ENCODE data around the gene RYR3. TPM values are rescaled to one million over a fixed set of nuclear protein-coding genes. Genes with fewer than 3 reads are reported as not detected.

The RYR3 gene
- total and polyA plus RNA-seq, 2 donors (not counting 1 experiment from before 2014, with no cell fraction given), result 0.17 TPM; not detected in 1

DNA sequence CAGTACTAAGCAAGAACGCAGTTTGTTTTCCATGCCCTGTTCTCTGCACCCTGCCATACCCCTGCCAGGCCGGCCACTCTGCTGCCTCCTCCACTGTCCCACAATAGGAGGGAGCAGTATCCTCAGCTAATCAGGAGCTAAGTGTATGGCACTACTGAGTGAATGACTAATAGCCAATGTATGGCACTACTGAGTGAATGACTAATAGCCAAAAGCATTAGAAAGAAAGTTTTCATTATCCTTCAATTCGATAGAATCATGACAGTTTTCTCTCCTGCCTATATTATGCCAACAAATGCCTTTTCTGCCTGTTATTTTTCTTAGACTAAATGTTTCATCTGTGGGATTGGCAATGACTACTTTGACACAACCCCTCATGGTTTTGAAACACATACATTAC is 550.0 kb downstream of the RYR3 start:
- Histone ChIP-seq H3K27ac (ENCODE audit: insufficient read depth, low read length) (no peak overlapping the region), H4K20me1 (ENCODE audit: control insufficient read depth, extremely low read depth, insufficient read depth, low read length) (no peaks in the 10 kb centered on the region), H3K4me1 (ENCODE audit: control insufficient read depth, extremely low read depth, insufficient read depth, low read length) (no peaks in the 10 kb centered on the region), H3K4me2 (ENCODE audit: extremely low read depth, insufficient read depth, low read length) (no peak overlapping the region), H3K36me3 (ENCODE audit: control insufficient read depth, insufficient read depth, low read length) (no peaks in the 10 kb centered on the region), H2AFZ (ENCODE audit: low read length) (no peak overlapping the region), H3K27me3 (ENCODE audit: control insufficient read depth, insufficient read depth, low read length) (no peaks in the 10 kb centered on the region), H3K9ac (ENCODE audit: insufficient read depth, low read length) (no peak overlapping the region), H3K9me3 (ENCODE audit: control insufficient read depth, insufficient read depth, low read depth, low read length) (no peaks in the 10 kb centered on the region), H3K4me3 (replicated peaks in 1 of 4; ENCODE audit: control extremely low read depth in 1 of 4, insufficient read depth in 1 of 4, low read depth in 3 of 4, low read length in 4 of 4) (no peak overlapping the region), H3K79me2 (ENCODE audit: control insufficient read depth, insufficient read depth, low read length) (no peaks in the 10 kb centered on the region)
- TF ChIP-seq EZH2 (IDR thresholded peaks at IDR 0.05; ENCODE audit: low read length, missing control alignments), result no peak
- TF ChIP-seq, protein P1, sequence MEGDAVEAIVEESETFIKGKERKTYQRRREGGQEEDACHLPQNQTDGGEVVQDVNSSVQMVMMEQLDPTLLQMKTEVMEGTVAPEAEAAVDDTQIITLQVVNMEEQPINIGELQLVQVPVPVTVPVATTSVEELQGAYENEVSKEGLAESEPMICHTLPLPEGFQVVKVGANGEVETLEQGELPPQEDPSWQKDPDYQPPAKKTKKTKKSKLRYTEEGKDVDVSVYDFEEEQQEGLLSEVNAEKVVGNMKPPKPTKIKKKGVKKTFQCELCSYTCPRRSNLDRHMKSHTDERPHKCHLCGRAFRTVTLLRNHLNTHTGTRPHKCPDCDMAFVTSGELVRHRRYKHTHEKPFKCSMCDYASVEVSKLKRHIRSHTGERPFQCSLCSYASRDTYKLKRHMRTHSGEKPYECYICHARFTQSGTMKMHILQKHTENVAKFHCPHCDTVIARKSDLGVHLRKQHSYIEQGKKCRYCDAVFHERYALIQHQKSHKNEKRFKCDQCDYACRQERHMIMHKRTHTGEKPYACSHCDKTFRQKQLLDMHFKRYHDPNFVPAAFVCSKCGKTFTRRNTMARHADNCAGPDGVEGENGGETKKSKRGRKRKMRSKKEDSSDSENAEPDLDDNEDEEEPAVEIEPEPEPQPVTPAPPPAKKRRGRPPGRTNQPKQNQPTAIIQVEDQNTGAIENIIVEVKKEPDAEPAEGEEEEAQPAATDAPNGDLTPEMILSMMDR (conservative IDR thresholded peaks at IDR 0.05 in 1 of 2, IDR thresholded peaks at IDR 0.05 in 1 of 2; ENCODE audit: low read depth in 1 of 2, low read length in 2 of 2), result no peak
- peak; percentile 24 to 74 for DNase-seq (ENCODE audit: low read depth in 2 of 2)

DNA sequence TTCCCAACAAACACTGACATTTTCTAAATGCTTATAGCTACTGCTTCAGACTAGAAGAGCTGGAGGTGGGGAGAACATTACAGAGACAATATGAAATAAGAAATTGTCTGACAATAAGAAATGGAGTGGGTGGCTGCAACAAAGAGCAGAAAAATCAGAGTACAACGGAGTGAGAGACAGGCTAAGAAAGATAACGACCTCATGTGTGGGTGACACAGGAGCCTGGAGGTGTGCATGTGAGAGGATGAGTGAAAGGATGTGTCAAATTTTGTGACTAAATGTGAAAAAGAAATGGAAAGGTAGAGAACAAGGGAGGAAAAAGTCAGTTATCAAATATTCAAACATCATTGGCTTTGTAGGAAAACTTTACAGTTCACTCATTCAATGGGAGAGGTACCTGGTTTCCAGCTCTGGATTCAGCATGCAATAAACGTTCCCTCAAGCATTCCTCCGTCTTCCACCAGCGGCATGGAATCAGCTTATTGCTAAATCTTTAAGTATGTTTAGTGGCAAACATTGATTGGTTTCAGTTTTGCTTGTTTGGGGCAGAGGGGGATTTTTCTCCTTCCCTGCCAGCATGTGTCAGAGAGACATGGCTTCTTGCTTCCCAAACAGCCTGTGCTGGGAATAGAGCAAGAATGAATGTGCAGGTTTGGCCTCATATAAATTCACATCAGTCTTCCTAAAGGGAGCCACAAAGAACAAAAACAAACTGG is 553.8 kb downstream of the RYR3 start:
- Histone ChIP-seq H3K9me3 (ENCODE audit: control insufficient read depth, insufficient read depth, low read depth, low read length) (no peaks in the 10 kb centered on the region), H2AFZ (ENCODE audit: low read length) (no peak overlapping the region), H4K20me1 (ENCODE audit: control insufficient read depth, extremely low read depth, insufficient read depth, low read length) (no peaks in the 10 kb centered on the region), H3K4me1 (ENCODE audit: control insufficient read depth, extremely low read depth, insufficient read depth, low read length) (no peaks in the 10 kb centered on the region), H3K36me3 (ENCODE audit: control insufficient read depth, insufficient read depth, low read length) (no peaks in the 10 kb centered on the region), H3K79me2 (ENCODE audit: control insufficient read depth, insufficient read depth, low read length) (no peaks in the 10 kb centered on the region), H3K27me3 (ENCODE audit: control insufficient read depth, insufficient read depth, low read length) (no peaks in the 10 kb centered on the region), H3K4me2 (ENCODE audit: extremely low read depth, insufficient read depth, low read length) (no peak overlapping the region), H3K9ac (ENCODE audit: insufficient read depth, low read length) (no peak overlapping the region), H3K4me3 (replicated peaks in 1 of 4; ENCODE audit: control extremely low read depth in 1 of 4, insufficient read depth in 1 of 4, low read depth in 3 of 4, low read length in 4 of 4) (no peak overlapping the region), H3K27ac (ENCODE audit: insufficient read depth, low read length) (no peak overlapping the region)
- no peak for TF ChIP-seq EZH2 (IDR thresholded peaks at IDR 0.05; ENCODE audit: low read length, missing control alignments)
- TF ChIP-seq, protein P1 (conservative IDR thresholded peaks at IDR 0.05 in 1 of 2, IDR thresholded peaks at IDR 0.05 in 1 of 2; ENCODE audit: low read depth in 1 of 2, low read length in 2 of 2), result no peak
- DNase-seq (ENCODE audit: low read depth in 2 of 2), result peak in 1 of 2 donors; percentile 22

DNA sequence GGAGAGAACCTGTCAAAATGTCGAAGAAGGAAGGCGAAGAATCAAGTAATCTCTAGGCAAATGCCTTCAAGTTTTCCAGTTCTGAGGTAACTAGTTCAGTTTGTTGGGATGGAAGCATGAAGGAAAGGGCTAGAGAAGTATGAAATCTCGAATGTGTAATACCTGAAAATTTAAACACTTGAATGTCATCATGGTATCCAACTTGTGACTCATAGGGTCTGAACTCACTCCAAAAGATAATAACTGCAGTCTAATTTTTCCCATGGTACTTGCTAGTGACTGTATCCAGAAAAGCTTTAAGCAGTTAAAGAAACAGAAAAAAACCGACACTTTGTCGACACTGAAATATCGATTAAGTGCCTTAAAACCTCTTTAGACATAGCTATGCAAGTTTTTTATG is 554.6 kb downstream of the RYR3 start:
- no peaks in the 10 kb centered on the region for H3K36me3 ChIP-seq (ENCODE audit: control insufficient read depth, insufficient read depth, low read length)
- TF ChIP-seq, protein P1 (conservative IDR thresholded peaks at IDR 0.05 in 1 of 2, IDR thresholded peaks at IDR 0.05 in 1 of 2; ENCODE audit: low read depth in 1 of 2, low read length in 2 of 2), result no peak
- TF ChIP-seq EZH2 (IDR thresholded peaks at IDR 0.05; ENCODE audit: low read length, missing control alignments), result no peak
- H3K4me2 ChIP-seq (ENCODE audit: extremely low read depth, insufficient read depth, low read length), result no peak overlapping the region
- DNase-seq (ENCODE audit: low read depth in 2 of 2), result peak; percentile 60 to 70
- no peaks in the 10 kb centered on the region for H3K4me1 ChIP-seq (ENCODE audit: control insufficient read depth, extremely low read depth, insufficient read depth, low read length)
- H3K79me2 ChIP-seq (ENCODE audit: control insufficient read depth, insufficient read depth, low read length), result no peaks in the 10 kb centered on the region
- no peaks in the 10 kb centered on the region for H3K27me3 ChIP-seq (ENCODE audit: control insufficient read depth, insufficient read depth, low read length)
- H3K4me3 ChIP-seq (replicated peaks in 1 of 4; ENCODE audit: control extremely low read depth in 1 of 4, insufficient read depth in 1 of 4, low read depth in 3 of 4, low read length in 4 of 4), result no peak overlapping the region
- H2AFZ ChIP-seq (ENCODE audit: low read length), result no peak overlapping the region
- no peak overlapping the region for H3K9ac ChIP-seq (ENCODE audit: insufficient read depth, low read length)
- H4K20me1 ChIP-seq (ENCODE audit: control insufficient read depth, extremely low read depth, insufficient read depth, low read length), result no peaks in the 10 kb centered on the region
- H3K9me3 ChIP-seq (ENCODE audit: control insufficient read depth, insufficient read depth, low read depth, low read length), result no peaks in the 10 kb centered on the region
- H3K27ac ChIP-seq (ENCODE audit: insufficient read depth, low read length), result no peak overlapping the region
